Measurements from ENCODE around the gene XRCC6.
"Not testable (repeated sequence)": the region's sequence is repeated elsewhere in the genome, so short reads cannot be mapped to it uniquely, and the experiment has no call there.

The XRCC6 gene

DNA sequence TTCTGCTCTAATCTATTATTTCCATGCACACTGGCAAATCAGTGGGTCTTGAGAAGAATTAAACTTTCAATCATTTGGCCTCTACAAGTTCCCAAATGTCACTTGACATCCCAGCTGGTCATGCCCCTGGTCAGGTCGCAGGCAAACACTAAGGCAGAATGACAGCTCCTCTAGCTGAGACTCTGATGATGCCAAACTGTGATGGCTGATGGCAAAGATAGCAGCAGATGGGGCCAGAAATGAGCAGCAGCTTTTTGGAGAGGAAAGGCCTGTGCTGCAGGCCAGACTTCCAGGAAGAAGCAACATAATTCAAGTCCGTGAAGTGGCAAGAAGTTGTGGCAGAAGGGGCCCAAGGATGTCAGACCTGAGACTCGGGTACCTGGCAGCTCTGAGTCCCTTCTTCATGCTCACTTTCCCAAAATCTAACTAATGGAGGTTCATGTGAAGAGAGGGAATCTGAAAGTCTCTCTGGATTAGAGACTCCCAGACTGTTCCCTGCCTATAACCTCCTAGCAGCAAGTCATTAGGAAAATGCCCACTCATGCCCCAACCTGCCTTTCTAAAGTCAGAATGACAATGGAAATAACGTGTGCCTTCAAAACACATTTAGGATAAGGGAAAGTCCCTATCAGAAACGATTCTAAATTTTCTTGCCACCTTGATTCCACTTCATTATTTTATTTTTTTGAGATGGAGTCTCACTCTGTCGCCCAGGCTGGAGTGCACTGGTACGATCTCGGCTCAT is 22.0 kb upstream of the XRCC6 start:
- DNase-seq (ENCODE audit: low spot score): no peak

DNA sequence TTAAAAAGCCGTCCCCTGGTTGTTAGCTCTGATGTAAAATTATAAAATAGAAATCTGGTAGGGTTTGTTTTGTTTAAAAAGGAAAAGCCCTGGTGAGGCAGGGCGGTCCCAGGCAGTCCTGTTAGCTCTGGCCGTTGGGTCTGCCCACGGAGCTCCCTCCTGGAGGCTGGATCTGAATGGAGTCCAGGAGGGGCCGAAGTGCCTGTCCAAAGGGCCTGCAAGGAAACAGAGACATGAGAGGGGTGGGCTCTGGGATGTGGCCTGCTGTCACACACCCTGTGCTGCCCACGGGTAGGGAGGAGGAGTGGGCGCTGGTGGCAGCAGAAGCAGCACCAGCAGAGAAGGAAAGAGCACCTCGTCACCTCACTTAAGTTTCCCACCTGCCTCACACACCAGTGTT is 20.1 kb upstream of the XRCC6 start:
- no peak for DNase-seq (ENCODE audit: low spot score)

- peak; percentile 84 for DNase-seq (ENCODE audit: low spot score)
These were observed 17.2 kb upstream of the XRCC6 start for GRCh38 chr22:41603873-41604332.

- no peak for DNase-seq (ENCODE audit: low spot score)
These were observed 12.7 kb upstream of the XRCC6 start for GRCh38 chr22:41608386-41608785.

- DNase-seq (ENCODE audit: low spot score): no peak
These were observed 8.3 kb upstream of the XRCC6 start for GRCh38 chr22:41612603-41613306.

DNA sequence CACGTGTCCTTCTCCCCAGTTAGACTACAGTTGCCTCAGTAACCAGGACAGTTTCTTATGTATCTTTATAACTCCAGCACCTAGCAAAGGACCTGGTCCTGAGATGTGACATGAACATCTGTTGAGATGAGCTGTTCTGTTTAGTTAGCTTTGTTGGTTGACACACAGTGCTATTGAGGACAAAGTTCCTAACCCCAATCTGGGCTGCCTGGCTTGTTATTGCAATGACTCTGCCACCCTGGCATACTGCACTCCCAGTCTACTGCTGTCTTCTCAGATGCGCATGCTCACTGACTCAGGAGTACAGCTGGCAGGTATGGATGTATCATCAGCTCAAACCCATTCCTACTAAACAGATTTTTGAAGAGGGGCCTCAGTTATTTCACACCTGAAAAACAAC is 7.6 kb upstream of the XRCC6 start:
- no peak for DNase-seq (ENCODE audit: low spot score)

GRCh38 chr22:41619979-41620588 is 1.0 kb upstream of the XRCC6 start:
- peak; percentile 43 for DNase-seq (ENCODE audit: low spot score)

GRCh38 chr22:41620589-41621098 is 451 bp upstream of the XRCC6 start, which contains the start of gene DESI1:
Gene DESI1, minus strand, starts transcription at chr22:41621043. Its CDS starts 204 bp downstream, at chr22:41620839.
- DNase-seq (ENCODE audit: low spot score): no peak

- no peak for DNase-seq (ENCODE audit: low spot score)
These were observed 750 bp downstream of the XRCC6 start for GRCh38 chr22:41621911-41622179.

- no peak for DNase-seq (ENCODE audit: low spot score)
These were observed 4.5 kb downstream of the XRCC6 start for GRCh38 chr22:41625577-41625976.

- DNase-seq (ENCODE audit: low spot score): not testable (repeated sequence)
These were observed 10.0 kb downstream of the XRCC6 start for GRCh38 chr22:41631115-41631514.

DNA sequence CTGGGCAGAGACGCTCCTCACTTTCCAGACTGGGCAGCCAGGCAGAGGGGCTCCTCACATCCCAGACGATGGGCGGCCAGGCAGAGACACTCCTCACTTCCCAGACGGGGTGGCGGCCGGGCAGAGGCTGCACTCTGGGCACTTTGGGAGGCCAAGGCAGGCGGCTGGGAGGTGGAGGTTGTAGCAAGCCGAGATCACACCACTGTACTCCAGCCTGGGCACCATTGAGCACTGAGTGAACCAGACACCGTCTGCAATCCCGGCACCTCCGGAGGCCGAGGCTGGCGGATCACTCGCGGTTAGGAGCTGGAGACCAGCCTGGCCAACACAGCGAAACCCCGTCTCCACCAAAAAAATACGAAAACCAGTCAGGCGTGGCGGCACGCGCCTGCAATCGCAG is 10.5 kb downstream of the XRCC6 start:
- not testable (repeated sequence) for DNase-seq (ENCODE audit: low spot score)

DNA sequence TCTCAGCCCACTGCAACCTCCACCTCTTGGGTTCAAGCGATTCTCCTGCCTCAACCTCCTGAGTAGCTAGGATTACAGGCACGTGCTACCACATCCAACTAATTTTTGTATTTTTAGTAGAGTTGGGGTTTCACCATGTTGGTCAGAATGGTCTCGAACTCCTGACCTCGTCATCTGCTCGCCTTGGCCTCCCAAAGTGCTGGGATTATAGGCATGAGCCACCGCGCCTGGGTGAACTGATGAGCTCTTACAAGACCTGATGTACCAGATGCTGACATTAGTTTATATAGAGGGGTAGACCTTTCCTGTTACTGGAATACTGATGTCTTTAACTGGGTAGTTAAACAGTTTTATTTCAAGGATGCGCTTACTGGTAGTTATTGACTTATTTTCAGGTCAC is 13.5 kb downstream of the XRCC6 start:
- DNase-seq (ENCODE audit: low spot score): not testable (repeated sequence)

GRCh38 chr22:41636467-41636866 is 15.4 kb downstream of the XRCC6 start:
- no peak for DNase-seq (ENCODE audit: low spot score)

DNA sequence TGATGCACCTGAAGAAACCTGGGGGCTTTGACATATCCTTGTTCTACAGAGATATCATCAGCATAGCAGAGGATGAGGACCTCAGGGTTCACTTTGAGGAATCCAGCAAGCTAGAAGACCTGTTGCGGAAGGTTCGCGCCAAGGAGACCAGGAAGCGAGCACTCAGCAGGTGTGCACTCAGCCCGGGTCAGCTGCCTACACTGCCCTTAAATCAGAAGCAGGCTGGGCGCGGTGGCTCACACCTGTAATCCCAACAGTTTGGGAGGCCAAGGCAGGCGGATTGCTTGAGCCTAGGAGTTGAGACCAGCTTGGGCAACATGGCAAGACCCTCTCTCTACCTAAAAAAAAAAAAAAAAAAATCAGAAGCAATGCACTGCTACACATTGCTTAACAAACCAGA is 16.5 kb downstream of the XRCC6 start:
- DNase-seq (ENCODE audit: low spot score): not testable (repeated sequence)

DNA sequence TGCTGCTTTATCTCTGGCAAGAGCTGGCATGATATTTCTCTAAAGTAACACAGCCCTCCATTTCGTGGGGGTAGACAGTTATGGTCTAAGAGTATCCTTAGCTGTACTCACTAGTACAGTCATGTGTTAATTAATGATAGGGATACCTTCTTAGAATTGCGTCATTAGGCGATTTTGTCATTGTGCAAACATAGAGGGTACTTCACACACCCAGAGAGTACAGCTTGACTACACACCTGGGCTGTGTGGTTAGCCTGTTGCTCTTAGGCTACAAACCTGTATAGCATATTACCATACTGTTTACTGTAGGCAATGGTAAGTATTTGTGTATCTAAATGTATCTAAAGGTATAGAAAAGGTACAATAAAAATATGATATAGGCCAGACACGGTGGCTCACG is 17.0 kb downstream of the XRCC6 start:
- no peak for DNase-seq (ENCODE audit: low spot score)

DNA sequence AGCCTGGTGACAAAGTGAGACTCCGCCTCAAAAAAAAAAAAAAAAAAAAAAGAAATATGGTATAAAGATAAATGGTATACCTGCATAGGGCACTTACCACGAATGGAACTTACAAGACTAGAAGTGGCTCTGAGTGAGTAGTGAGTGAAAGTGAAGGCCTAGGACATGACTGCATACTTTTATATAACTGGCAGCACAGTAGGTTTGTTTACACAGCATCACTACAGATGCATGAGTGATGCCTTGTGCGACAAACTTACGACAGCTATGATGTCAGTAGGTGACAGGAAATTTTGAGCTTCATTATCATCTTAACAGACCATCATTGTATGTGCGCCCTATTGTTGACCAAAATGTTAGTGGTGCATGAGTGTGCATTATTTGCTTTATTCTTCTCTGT is 17.7 kb downstream of the XRCC6 start:
- peak; percentile 49 for DNase-seq (ENCODE audit: low spot score)

GRCh38 chr22:41641854-41642253 is 20.8 kb downstream of the XRCC6 start:
- no peak for DNase-seq (ENCODE audit: low spot score)

GRCh38 chr22:41642331-41643110 is 21.4 kb downstream of the XRCC6 start:
- DNase-seq (ENCODE audit: low spot score): no peak

GRCh38 chr22:41647771-41648170 is 26.7 kb downstream of the XRCC6 start:
- no peak for DNase-seq (ENCODE audit: low spot score)

GRCh38 chr22:41648432-41648831 is 27.3 kb downstream of the XRCC6 start:
- no peak for DNase-seq (ENCODE audit: low spot score)

DNA sequence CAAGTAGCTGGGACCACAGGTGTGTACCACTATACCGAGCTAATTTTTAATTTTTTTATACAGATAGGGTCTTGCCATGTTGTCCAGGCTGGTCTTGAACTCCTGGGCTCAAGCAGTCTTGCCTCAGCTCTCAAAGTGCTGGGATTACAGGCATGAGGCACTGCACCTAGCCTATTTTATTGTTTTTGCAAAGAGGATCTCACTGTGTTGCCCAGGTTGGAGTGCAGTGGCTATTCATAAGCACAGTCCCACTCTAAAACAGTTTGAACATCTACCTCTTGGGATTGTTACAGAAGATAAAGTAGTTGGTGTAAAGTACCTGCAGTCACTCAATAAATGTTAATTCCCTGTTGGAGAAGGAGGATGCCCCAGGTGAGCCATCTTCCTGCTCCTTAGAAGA is 29.1 kb downstream of the XRCC6 start:
- DNase-seq (ENCODE audit: low spot score): no peak

Data from hematopoietic multipotent progenitor cell treated with erythropoietin and hydrocortisone succinate and interleukin-3 and kit ligand, for 15 days (in vitro differentiated cells).